ENCODE data around the gene CHERP. TPM values are rescaled to one million over a fixed set of nuclear protein-coding genes. Genes with fewer than 3 reads are reported as not detected.

Gene CHERP
- total RNA-seq, 1 donor from 2014 or later = 70.8 TPM

DNA sequence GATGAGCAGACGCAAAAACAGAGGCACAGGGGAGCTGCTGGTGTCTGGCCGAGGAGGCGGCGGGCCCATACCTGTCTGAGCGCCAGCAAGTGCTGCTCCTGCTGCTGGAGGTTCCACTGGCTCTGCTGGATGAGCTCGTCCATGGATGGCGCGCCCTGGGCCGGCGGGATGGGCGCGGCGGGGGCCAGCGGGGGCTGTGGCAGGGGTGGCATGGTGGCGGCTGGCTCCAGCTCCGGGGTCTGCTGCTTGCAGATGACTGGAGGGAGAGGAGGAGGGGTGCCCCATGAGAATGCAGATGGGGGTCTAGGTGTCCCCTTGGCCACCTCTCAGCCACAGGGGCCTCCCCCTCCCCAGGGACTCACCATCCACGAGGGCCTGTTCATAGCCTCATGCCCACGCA lies 6.9 kb downstream of the CHERP start:
- no peaks in the 10 kb centered on the region for H3K27me3 Mint-ChIP-seq
- no peaks in the 10 kb centered on the region for H3K9me3 Mint-ChIP-seq
- no peaks in the 10 kb centered on the region for H3K4me1 Mint-ChIP-seq (ENCODE audit: unreplicated experiment)
- H3K36me3 Mint-ChIP-seq = peaks cover 20% of the 10 kb centered on the region
- no peak for DNase-seq (ENCODE audit: extremely low spot score, unreplicated experiment)
- TF ChIP-seq CTCF (conservative IDR thresholded peaks at IDR 0.05) = no peak
- no peak overlapping the region for H3K4me3 Mint-ChIP-seq
- no peak overlapping the region for H3K27ac Mint-ChIP-seq

DNA sequence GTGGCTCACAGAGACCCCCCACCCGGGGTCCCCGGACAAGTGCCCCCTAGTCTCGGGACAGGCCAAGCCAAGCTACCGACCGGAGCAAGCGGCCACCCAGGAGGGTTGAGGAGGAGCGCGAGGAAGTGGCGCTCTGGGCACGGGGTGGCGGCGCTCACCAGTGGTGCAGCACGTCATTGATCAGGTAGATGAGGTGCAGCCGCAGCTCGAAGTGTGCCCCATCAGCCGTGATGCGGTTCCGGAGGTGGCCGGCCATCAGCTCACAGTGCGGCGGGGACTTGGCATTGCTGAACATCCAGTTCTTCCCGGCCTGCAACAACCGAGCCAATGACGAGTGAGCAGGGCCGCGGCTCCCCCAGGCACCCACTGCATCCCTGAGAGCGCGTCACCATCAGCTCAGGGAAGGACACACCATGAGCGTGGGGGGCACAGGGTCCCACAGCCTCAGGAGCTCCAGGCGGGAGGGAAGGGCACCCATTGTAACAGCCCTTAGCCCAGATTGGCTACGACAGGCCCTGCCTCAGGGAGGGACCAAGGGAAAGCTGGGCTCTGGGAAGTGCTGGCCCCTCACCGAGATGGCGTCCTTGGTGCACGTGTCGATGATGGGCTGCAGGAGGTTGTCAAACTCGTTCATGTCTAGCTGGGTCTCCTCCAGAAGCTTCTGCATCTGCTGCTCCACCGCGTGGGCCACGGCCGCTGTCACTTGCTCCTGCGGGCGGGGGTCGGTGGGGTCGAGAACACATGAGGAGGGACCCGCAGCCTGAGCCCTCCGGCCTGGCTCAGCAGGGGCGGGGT lies 9.6 kb downstream of the CHERP start:
- H3K9me3 Mint-ChIP-seq = no peaks in the 10 kb centered on the region
- TF ChIP-seq CTCF (conservative IDR thresholded peaks at IDR 0.05) = no peak
- no peak overlapping the region for H3K4me3 Mint-ChIP-seq
- DNase-seq (ENCODE audit: extremely low spot score, unreplicated experiment) = no peak
- no peaks in the 10 kb centered on the region for H3K4me1 Mint-ChIP-seq (ENCODE audit: unreplicated experiment)
- H3K27me3 Mint-ChIP-seq = no peaks in the 10 kb centered on the region
- no peak overlapping the region for H3K27ac Mint-ChIP-seq
- H3K36me3 Mint-ChIP-seq = peaks cover 13% of the 10 kb centered on the region

GRCh38 chr19:16531380-16531669 lies 10.9 kb downstream of the CHERP start:
- H3K36me3 Mint-ChIP-seq = peaks cover 11% of the 10 kb centered on the region
- no peaks in the 10 kb centered on the region for H3K27me3 Mint-ChIP-seq
- no peak overlapping the region for H3K27ac Mint-ChIP-seq
- no peak for TF ChIP-seq CTCF (conservative IDR thresholded peaks at IDR 0.05)
- H3K4me1 Mint-ChIP-seq (ENCODE audit: unreplicated experiment) = no peaks in the 10 kb centered on the region
- no peak for DNase-seq (ENCODE audit: extremely low spot score, unreplicated experiment)
- no peak overlapping the region for H3K4me3 Mint-ChIP-seq
- H3K9me3 Mint-ChIP-seq = no peaks in the 10 kb centered on the region

DNA sequence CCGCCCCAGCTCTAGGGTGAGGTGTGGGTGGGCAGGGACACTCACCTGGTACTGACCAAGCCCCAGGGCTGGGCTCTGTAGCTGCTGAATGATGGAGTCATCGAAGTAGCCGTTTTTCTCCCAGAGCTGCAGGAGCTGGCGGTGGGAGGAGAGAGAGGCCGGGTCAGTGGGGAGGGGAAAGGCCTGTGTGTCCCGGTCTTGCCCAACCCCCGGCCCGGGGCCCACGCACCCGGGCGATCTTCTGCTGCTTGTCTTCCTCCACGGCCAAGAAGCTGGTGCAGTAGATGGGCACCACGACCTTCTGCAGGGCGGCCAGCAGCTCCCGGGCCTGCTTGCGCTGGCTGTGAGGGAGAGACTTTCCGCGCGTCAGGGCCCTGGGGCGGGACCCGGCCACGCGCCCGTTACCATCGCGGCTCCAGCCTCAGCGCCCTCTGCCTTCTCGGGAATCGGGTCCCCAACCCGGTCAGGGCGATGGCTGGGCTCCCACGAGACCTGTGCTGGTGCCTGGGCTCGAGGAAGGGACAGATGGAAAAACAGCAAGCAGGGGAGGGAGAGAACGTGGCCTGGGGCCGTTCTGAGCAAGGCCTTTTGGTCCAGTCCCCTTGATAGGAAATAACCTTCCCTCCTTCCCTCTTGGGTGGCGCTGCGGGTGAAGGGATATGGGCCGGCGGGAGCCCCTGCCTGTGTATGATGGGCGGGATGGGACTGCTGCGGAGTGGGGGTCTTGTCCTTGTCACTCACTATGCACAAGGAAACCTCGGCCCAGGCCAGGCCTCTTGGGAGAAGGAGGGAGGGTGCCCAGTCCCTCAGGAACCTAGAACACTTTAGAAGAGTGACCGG lies 11.5 kb downstream of the CHERP start:
- no peaks in the 10 kb centered on the region for H3K27me3 Mint-ChIP-seq
- no peak for DNase-seq (ENCODE audit: extremely low spot score, unreplicated experiment)
- H3K9me3 Mint-ChIP-seq = no peaks in the 10 kb centered on the region
- H3K4me3 Mint-ChIP-seq = no peak overlapping the region
- no peak for TF ChIP-seq CTCF (conservative IDR thresholded peaks at IDR 0.05)
- no peaks in the 10 kb centered on the region for H3K4me1 Mint-ChIP-seq (ENCODE audit: unreplicated experiment)
- H3K27ac Mint-ChIP-seq = no peak overlapping the region
- H3K36me3 Mint-ChIP-seq = peaks cover 11% of the 10 kb centered on the region

- Mint-ChIP-seq H3K36me3 (peaks cover 11% of the 10 kb centered on the region), H3K9me3 (no peaks in the 10 kb centered on the region), H3K27ac (no peak overlapping the region), H3K27me3 (no peaks in the 10 kb centered on the region), H3K4me1 (ENCODE audit: unreplicated experiment) (no peaks in the 10 kb centered on the region), H3K4me3 (no peak overlapping the region)
- no peak for DNase-seq (ENCODE audit: extremely low spot score, unreplicated experiment)
- no peak for TF ChIP-seq CTCF (conservative IDR thresholded peaks at IDR 0.05)
These were observed 12.6 kb downstream of the CHERP start for GRCh38 chr19:16529466-16530144.
